CD4-positive, alpha-beta T cell treated with Interleukin-1 beta for 1 hour (primary cell): Measurements from ENCODE around the gene SYDE2.
"Not testable (repeated sequence)": the region's sequence is repeated elsewhere in the genome, so short reads cannot be mapped to it uniquely, and the experiment has no call there.

ENCODE experiments used
- DNase-seq, 2 donors: peaks; one replicate each; pipeline ENCODE4 v3.0.0-alpha.2; 2020 to 2022

The SYDE2 gene

GRCh38 chr1:85158910-85159309 lies 41.9 kb downstream of the SYDE2 start:
- DNase-seq, result no peak

DNA sequence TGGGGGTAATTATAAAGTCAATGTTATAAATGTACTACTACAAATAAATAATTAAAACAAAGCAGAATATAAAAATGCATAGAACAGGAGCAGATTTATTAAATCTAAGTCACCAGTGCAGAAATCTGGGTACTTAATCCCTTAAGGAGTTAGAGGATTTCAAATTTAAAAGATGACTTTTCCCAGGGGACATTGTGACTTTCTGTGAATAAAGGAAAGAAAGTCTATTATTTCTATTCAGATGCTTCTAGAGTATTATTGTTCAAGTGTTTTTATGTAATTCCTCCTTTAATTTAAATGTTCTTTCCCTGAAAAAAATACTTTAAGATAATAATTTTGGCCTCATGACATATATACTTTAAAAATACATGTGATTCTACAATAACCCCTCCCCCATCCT lies 43.4 kb downstream of the SYDE2 start:
- DNase-seq, result no peak

- DNase-seq, result no peak
Measured at GRCh38 chr1:85153149-85153891, 47.5 kb downstream of the SYDE2 start.

DNA sequence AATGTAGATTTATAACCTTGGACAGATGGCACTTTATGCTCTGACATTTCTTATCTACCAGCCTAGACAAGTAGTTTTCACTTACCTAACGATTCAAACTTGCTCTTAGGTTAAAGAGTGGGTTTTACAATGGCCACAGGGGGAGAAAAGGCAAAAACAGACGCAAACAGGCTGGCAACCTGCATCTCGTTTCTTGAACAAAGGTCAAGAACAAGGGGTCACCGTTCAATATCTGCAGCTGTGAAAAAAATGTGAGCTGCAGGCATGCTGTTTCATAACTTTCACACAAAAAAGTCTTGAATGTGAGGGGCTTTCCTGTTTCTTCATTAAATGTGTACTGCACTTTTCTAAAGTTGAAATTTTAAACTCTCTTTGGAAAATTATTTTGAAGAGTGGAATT lies 49.4 kb downstream of the SYDE2 start:
- no peak for DNase-seq

DNA sequence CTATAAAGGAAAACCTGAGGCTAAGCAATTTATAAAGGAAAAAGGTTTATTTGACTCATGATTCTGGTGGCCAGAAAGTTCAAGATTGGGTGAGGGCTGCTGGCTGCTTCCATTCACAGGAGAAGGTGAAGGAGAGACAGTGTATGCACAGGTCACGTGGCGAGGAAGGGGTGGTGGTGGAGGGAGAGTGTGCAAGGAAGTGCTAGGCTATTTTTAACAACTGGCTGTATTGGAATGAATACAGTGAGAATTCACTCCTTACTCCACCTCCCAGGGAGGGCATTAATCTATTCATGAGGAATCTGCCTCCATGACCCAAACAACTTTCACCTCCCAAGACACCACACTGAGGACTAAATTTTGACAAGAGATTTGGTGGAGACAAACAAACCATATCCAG lies 51.0 kb downstream of the SYDE2 start:
- no peak for DNase-seq

DNA sequence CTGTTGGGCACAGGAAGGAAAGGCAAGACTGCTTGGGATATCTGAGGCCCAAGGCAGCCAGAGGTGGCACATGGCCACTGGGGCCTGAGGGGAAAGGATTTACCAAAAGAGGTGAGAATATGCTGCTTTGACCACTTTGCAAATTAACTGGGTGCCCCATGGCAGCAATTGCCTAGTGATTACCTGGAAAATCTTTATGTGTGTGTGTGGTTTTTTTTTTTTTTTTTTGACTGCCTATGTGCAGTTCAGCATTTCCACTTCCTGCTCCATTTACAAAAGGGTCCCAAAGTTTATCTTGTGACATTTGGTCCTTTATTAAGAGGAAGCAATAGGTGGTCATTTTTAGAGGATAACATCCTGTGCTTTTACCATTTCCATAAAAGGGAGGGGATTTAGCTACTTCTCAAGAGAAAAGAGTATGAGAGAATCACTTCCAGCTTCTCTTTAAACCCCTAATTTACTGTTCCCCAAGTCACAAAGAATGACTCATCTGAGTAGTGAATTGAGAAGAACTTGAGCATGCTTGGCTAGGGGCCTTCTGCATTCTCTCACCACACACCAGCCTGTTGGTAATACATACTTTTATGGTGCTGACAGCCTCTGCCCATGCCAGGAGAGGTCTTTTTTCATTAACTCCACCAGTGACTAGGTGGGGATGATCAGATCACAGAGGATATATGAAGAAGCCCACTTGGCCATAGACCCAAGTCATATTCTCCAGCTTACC lies 52.1 kb downstream of the SYDE2 start:
- no peak for DNase-seq

GRCh38 chr1:85146972-85147359 lies 53.9 kb downstream of the SYDE2 start:
- no peak for DNase-seq

DNA sequence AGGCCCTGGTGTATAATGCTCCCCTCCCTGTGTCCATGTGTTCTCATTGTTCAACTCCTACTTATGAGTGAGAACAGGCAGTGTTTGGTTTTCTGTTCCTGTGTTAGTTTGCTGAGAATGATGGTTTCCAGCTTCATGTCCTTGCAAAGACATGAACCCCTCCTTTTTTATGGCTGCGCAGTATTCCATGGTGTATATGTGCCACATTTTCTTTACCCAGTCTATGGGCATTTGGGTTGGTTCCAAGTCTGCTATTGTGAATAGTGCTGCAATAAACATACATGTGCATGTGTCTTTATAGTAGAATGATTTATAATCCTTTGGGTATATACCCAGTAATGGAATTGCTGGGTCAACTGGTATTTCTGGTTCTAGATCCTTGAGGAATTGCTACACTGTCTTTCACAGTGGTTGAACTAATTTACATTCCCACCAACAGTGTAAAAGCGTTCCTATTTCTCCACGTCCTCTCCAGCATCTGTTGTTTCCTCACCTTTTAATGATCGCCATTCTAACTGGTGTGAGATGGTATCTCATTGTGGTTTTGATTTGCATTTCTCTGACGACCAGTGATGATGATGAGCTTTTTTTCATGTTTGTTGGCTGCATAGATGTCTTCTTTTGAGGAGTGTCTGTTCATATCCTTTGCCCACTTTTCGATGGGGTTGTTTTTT lies 54.4 kb downstream of the SYDE2 start:
- DNase-seq, result not testable (repeated sequence)

GRCh38 chr1:85144351-85144750 lies 56.5 kb downstream of the SYDE2 start:
- DNase-seq, result no peak

- no peak for DNase-seq
Measured at GRCh38 chr1:85142753-85143152, 58.1 kb downstream of the SYDE2 start.

DNA sequence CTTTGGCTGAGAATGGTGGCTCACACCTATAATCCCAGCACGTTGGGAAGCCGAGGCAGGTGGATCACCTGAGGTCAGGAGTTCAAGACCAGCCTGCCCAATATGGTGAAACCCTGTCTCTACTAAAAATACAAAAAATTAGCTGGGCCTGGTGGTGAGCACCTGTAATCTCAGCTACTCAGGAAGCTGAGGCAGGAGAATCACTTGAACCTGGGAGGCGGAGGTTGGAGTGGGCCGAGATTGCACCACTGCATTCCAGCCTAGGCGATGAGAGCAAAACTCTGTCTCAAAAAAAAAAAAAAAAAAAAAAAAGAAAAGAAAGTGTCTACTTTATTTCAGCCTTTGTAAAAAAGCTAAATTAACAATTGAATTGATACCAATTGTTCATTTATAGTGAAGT lies 62.4 kb downstream of the SYDE2 start:
- DNase-seq, result not testable (repeated sequence)

DNA sequence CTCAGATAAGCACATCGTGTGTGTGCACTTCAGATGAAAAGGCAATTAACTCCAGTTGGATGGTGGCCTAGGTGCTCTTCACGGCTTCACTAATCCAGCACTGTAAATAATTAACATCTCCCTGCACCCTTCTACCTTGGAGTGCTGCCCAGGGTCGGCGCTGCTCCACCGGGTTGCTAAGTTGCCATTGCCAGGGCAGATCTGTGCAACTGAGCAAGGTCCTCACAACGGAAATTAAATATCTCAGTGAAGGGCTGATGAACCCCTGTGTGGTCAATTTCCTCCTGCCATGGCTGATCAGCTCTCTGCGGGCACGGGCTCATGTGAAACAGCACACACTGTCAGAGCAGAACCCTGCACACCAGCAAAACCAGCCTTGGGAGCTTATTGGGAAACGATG lies 63.2 kb downstream of the SYDE2 start:
- DNase-seq, result no peak

DNA sequence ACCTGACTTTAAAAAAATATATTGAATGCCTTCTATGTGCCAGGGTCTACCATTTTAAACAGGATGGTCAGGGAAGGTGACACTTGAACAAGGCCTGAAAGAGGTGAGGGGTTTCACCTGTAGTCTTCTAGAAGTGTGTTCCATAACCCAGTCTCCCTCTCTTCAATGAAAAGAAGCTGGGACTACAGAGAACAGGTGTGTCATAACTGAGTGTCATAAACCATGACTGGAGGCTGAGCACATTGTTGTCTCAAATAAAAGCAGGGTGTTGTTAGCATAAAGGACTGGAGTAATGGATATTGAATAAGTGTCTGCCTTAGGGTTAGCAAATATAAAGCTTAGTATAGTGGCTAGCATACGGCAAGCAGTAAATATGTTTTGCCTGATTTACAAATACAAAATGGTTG lies 65.4 kb downstream of the SYDE2 start:
- DNase-seq, result no peak

DNA sequence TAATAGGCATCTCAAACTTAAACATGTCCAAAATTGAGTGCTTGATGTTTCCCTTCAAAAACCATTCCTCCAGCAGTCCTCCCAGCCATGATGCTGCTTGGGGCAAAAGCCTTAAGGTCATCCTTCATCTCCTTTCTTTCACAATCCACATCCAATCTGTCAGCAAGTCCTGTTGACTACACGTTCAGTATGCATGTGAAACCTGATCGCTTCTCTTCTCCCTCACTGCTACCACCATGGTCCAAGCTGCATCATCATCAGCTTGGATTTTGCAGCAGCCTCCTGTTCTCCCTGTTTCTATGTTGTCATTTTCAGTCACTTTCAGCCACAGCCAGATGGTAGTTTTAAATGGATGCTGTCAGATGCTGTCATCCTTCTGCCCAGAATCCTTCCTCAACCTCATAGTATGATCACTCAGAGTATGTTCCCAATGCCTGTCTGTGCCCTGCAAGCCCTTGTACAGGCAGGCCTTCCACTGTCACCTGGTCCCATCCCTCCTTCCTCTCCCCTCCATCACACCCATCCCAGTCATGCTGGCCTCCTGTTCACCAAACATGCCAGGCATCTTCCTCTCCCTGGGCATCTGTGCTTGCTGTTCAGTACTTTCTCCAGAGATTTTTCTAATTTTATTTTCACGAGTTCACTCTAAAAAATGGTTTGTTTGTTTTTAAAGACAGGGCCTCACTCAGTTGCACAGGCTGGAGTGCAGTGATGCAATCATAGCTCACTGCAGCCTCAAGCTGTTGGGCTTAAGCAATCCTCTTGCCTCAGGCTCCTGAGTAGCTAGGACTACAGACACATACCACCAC lies 66.0 kb downstream of the SYDE2 start:
- DNase-seq, result no peak

- DNase-seq, result no peak
Measured at GRCh38 chr1:85133565-85134159, 67.2 kb downstream of the SYDE2 start.

DNA sequence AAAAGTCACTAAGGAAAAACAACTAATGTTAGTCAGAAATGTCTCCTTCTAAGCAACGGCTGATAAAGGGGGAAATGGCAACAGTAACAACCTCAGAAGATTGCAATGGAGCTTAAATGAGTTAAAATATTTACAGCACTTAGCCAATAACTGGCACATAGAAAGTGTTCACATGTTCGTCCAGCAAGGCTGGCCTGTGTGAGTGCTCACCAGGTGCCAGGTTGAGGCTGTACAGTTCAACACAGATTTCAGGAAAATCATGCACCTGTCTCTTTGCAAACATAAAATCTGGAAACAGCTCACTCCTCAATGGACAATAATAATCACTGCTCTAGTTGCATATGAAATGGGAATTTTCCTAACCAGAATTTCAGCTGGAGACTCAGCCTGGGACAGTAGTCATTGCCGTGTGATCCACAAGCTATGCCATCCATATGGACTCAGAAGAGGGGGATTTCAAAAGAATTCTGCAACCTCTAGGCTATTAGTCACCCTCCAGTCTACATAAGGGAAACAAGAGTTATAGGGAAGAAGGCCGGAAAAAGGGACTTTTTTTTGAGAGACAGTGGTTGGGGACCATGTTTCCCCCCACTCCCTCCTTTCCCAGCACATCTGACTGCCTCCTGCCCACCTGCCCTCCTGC lies 68.6 kb downstream of the SYDE2 start:
- no peak for DNase-seq

GRCh38 chr1:85128316-85128715 lies 72.5 kb downstream of the SYDE2 start:
- no peak for DNase-seq

DNA sequence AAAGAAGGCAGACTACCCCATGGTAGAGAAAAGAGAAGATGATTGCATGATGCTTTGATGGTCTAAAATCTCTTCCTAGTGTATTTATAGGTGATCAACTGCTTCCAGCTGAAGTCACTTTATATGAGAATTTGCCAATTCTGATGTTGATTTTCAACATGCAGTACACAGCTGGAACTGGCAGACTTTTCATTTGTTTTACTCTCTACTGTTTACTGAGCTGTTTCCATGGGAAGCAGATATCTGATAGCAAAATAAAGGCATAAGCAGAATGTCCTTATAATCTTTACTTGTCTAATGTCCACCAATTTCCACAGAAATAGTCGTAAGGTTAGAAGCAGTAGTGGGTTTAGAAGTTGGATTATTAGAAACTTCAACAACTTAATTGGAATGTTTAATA lies 74.9 kb downstream of the SYDE2 start:
- no peak for DNase-seq

DNA sequence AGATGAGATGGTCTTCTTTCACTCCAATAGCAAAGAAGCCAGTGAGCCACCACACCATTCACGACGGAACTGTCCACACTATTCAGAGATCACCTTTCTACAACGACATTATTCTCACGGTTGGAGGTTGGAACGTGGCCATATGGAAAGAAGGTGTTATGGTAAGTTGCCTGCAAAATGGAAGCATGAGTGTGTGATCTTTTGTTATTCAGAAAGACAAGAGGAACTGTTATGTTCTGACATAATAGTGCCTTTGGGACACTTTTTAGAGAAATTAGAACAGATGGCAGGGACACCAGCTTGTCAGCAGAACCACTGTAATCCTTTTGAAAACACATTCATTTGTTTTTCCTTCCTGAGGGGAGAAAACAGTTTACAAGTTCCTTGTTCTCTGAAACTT lies 76.7 kb downstream of the SYDE2 start:
- no peak for DNase-seq

DNA sequence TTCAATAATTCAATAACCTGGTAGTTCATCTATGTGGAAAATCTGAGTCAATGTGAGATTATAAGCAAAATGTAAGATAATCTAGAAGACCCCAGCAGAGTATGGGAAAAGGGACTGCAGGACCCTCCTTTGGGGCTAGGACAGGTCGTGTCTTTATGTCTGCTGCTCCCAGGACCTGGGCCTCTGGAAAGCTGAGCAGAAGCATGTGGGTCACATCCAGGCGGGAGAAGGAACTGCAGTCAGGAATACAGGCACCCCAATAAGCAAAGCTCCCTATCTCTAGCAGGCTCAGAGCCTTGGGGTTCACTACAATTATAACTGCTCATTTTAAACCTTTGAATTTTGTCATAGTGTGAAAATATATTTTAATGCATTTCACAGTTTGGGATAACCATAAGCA lies 78.6 kb downstream of the SYDE2 start:
- DNase-seq, result no peak

GRCh38 chr1:85121744-85122143 lies 79.1 kb downstream of the SYDE2 start:
- DNase-seq, result no peak

- DNase-seq, result no peak
Measured at GRCh38 chr1:85118751-85119150, 82.1 kb downstream of the SYDE2 start.
